Endothelial cell of umbilical vein (primary cell): ENCODE measurements around the gene SUDS3.

Experiments
- EZH2 ChIP-seq: IDR thresholded peaks from 2 replicates; pipeline ENCODE4 v1.6.1; 2012; ENCODE audit warnings: borderline replicate concordance, low read depth, mild to moderate bottlenecking, moderate library complexity, low read length, inconsistent platforms; ENCODE audit not compliant: severe bottlenecking
- TF ChIP-seq, protein P1 (sequence below), 2 donors: IDR thresholded peaks; 1 replicate in 1 of 2; 2 replicates in 1 of 2; pipeline ENCODE4 v1.5.1; 2011; ENCODE audit warnings: low read length in 2 of 2, mild to moderate bottlenecking in 2 of 2, moderate library complexity in 2 of 2, control low read depth in 1 of 2, inconsistent platforms in 1 of 2, low read depth in 1 of 2; ENCODE audit not compliant: insufficient read depth in 1 of 2; ENCODE audit errors: extremely low read depth in 1 of 2

- TF ChIP-seq, protein P1, sequence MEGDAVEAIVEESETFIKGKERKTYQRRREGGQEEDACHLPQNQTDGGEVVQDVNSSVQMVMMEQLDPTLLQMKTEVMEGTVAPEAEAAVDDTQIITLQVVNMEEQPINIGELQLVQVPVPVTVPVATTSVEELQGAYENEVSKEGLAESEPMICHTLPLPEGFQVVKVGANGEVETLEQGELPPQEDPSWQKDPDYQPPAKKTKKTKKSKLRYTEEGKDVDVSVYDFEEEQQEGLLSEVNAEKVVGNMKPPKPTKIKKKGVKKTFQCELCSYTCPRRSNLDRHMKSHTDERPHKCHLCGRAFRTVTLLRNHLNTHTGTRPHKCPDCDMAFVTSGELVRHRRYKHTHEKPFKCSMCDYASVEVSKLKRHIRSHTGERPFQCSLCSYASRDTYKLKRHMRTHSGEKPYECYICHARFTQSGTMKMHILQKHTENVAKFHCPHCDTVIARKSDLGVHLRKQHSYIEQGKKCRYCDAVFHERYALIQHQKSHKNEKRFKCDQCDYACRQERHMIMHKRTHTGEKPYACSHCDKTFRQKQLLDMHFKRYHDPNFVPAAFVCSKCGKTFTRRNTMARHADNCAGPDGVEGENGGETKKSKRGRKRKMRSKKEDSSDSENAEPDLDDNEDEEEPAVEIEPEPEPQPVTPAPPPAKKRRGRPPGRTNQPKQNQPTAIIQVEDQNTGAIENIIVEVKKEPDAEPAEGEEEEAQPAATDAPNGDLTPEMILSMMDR (IDR thresholded peaks at IDR 0.05; ENCODE audit: extremely low read depth in 1 of 2, insufficient read depth in 1 of 2, low read depth in 1 of 2, low read length in 2 of 2), result no peak
- TF ChIP-seq EZH2, result no peak
These were observed 21.5 kb upstream of the SUDS3 start for GRCh38 chr12:118354903-118355302.
